OCI-LY3 (cell line): Measurements from ENCODE around the gene MYO5A.

ENCODE experiments used
- CTCF ChIP-seq: fragments of 200-600, 300-600 bp; sonication (generic); IDR thresholded peaks from 2 replicates; pipeline ENCODE4 v1.5.1; 2014; ENCODE audit warnings: antibody characterized with exemption, low read length, low read depth
- EZH2phosphoT487 ChIP-seq: fragments of 200-600 bp; shearing (Covaris generic); IDR thresholded peaks from 2 replicates; pipeline ENCODE4 v1.6.1; 2018; ENCODE audit warnings: antibody characterized with exemption, mixed run types, low read depth

- no peak for TF ChIP-seq CTCF
- TF ChIP-seq EZH2phosphoT487 = no peak
Measured at GRCh38 chr15:52329150-52329549, 199.5 kb downstream of the MYO5A start.
